Endothelial cell of umbilical vein (primary cell): Measurements from ENCODE around the gene ETFRF1. TPM values are rescaled to one million over a fixed set of nuclear protein-coding genes. Genes with fewer than 3 reads are reported as not detected.

ENCODE experiments used
- BruUV-seq: library from RNA; stranded (reverse); fragments of 400-500 nt; replicated peaks from 2 replicates; lab custom pipeline; 2021; lab: Mats Ljungman, UMichigan
- CTCF ChIA-PET: fragments of 300-600, 350-600 bp; sonication (Branson Sonifier 250); formaldehyde crosslinking; loops from one replicate; lab custom pipeline; 2021; ENCODE audit warnings: antibody characterized with exemption, inconsistent platforms; lab: Charles Lee
- POLR2A ChIA-PET: fragments of 300-600, 350-600 bp; sonication (Branson Sonifier 250); formaldehyde crosslinking; loops from one replicate; lab custom pipeline; 2021; ENCODE audit warnings: antibody characterized with exemption, inconsistent platforms; lab: Charles Lee
- DNase-seq: peaks from one replicate; pipeline ENCODE4 v3.0.0-alpha.2; 2011; ENCODE audit warnings: low read depth, low spot score
- FAIRE-seq: peaks from 2 replicates; lab custom pipeline; 2011; peaks lifted over from hg19 to GRCh38; lab: Jason Lieb, UNC
- H2AFZ ChIP-seq: 2 replicates; pipeline ENCODE4 v1.6.0; 2012; ENCODE audit warnings: low read depth, low read length, control low read depth, inconsistent platforms
- H3K27ac ChIP-seq: 2 replicates; pipeline ENCODE4 v1.5.1; 2011; ENCODE audit warnings: low read depth, mild to moderate bottlenecking, control low read depth, low read length, moderate library complexity; ENCODE audit not compliant: insufficient read depth
- H3K27me3 ChIP-seq, 2 experiments: 2 replicates each; pipeline versions ENCODE4 v1.6.0 to v1.6.1; 2011; ENCODE audit warnings: low read length in 2 of 2, mixed read lengths in 1 of 2; ENCODE audit not compliant: control insufficient read depth in 2 of 2, insufficient read depth in 2 of 2
- H3K36me3 ChIP-seq, 2 experiments: 2 replicates in 1 of 2; 3 replicates in 1 of 2; pipeline ENCODE4 v1.5.1; 2011; ENCODE audit warnings: low read length in 2 of 2, mild to moderate bottlenecking in 1 of 2, moderate library complexity in 1 of 2; ENCODE audit not compliant: control insufficient read depth in 2 of 2, insufficient read depth in 2 of 2; ENCODE audit errors: extremely low read depth in 1 of 2
- H3K4me1 ChIP-seq: 3 replicates; pipeline ENCODE4 v1.5.1; 2011; ENCODE audit warnings: mild to moderate bottlenecking, low read length; ENCODE audit not compliant: control insufficient read depth, insufficient read depth; ENCODE audit errors: extremely low read depth
- H3K4me2 ChIP-seq: 2 replicates; pipeline ENCODE4 v1.6.1; 2011; ENCODE audit warnings: low read length, control low read depth, mixed read lengths; ENCODE audit not compliant: insufficient read depth
- H3K4me3 ChIP-seq, 3 experiments: fragments of 200-600 bp in 1 of 3; sonication (generic), shearing (Covaris generic) in 1 of 3; replicated peaks in 1 of 3; 2 replicates each; pipeline ENCODE4 v1.5.1; 2011 to 2016; ENCODE audit warnings: control low read depth in 3 of 3, low read length in 3 of 3, mild to moderate bottlenecking in 2 of 3, inconsistent platforms in 1 of 3, low read depth in 1 of 3, moderate library complexity in 1 of 3; ENCODE audit not compliant: insufficient read depth in 1 of 3
- H3K79me2 ChIP-seq: 2 replicates; pipeline ENCODE4 v1.6.0; 2012; ENCODE audit warnings: low read length, inconsistent platforms; ENCODE audit not compliant: control insufficient read depth, insufficient read depth
- H3K9ac ChIP-seq: replicated peaks from 2 replicates; pipeline ENCODE3; 2011; ENCODE audit warnings: low read length, control low read depth; ENCODE audit not compliant: insufficient read depth; ENCODE audit errors: extremely low read depth
- H3K9me1 ChIP-seq: replicated peaks from 3 replicates; pipeline ENCODE4 v1.6.0; 2011; ENCODE audit warnings: mild to moderate bottlenecking, low read length; ENCODE audit not compliant: control insufficient read depth, insufficient read depth; ENCODE audit errors: extremely low read depth
- H3K9me3 ChIP-seq: replicated peaks from 2 replicates; pipeline ENCODE4 v1.5.1; 2012; ENCODE audit warnings: low read length, inconsistent platforms; ENCODE audit not compliant: control insufficient read depth, insufficient read depth
- H4K20me1 ChIP-seq: replicated peaks from 2 replicates; pipeline ENCODE3; 2011; ENCODE audit warnings: mild to moderate bottlenecking, low read length; ENCODE audit not compliant: control insufficient read depth, insufficient read depth; ENCODE audit errors: extremely low read depth
- FOS ChIP-seq: IDR thresholded peaks from 2 replicates; pipeline ENCODE4 v1.6.1; 2011; ENCODE audit warnings: mild to moderate bottlenecking, low read length, moderate library complexity, borderline replicate concordance; ENCODE audit not compliant: insufficient read depth
- JUN ChIP-seq: IDR thresholded peaks from 2 replicates; pipeline ENCODE4 v1.6.1; 2011; ENCODE audit warnings: borderline replicate concordance, low read depth; ENCODE audit not compliant: insufficient read length, insufficient read depth
- MYC ChIP-seq: IDR thresholded peaks from one replicate; pipeline ENCODE4 v1.6.1; 2011; ENCODE audit warnings: mild to moderate bottlenecking, low read depth, low read length
- POLR2A ChIP-seq: IDR thresholded peaks from 2 replicates; pipeline ENCODE4 v1.6.1; 2012; ENCODE audit warnings: low read depth, mild to moderate bottlenecking, control low read depth, low read length
- POLR2AphosphoS5 ChIP-seq: IDR thresholded peaks from 2 replicates; pipeline ENCODE4 v1.6.1; 2012; ENCODE audit warnings: low read depth, mild to moderate bottlenecking, control low read depth, low read length, moderate library complexity; ENCODE audit not compliant: insufficient read depth
- dilution Hi-C: fragments of 300-500 bp; cut with MboI; formaldehyde crosslinking; loops from one replicate; pipeline ENCODE4 v1.15.0; 2019; ENCODE audit warnings: low sequenced_read_pairs; ENCODE audit not compliant: extremely low pct_ligation_motif_present
- intact Hi-C: fragments of 100-400 bp; cut with micrococcal nuclease; formaldehyde crosslinking; loops from one replicate; pipeline ENCODE4 v1.10.0; 2022
- polyA plus RNA-seq, 4 experiments: library from polyadenylated mRNA; depleted of rRNA in 3 of 4; stranded (reverse) in 3 of 4; unstranded in 1 of 4; fragments of >200 nt; gene quantifications; 2 replicates each; pipeline versions ENCODE4 v1.2.1 to v1.2.3, GENCODE V29; 2011 to 2012; ENCODE audit warnings: missing spikeins in 1 of 4
- total RNA-seq: library from RNA; stranded (reverse); gene quantifications from 2 replicates; pipeline ENCODE4 v1.2.3, GENCODE V29; 2021
- TF ChIP-seq, protein P1 (sequence below), 2 donors: IDR thresholded peaks; 1 replicate in 1 of 2; 2 replicates in 1 of 2; pipeline ENCODE4 v1.5.1; 2011; ENCODE audit warnings: low read length in 2 of 2, mild to moderate bottlenecking in 2 of 2, moderate library complexity in 2 of 2, control low read depth in 1 of 2, inconsistent platforms in 1 of 2, low read depth in 1 of 2; ENCODE audit not compliant: insufficient read depth in 1 of 2; ENCODE audit errors: extremely low read depth in 1 of 2

The ETFRF1 gene
- total and polyA plus RNA-seq, 2 donors (not counting 3 experiments of a cell fraction or from before 2014, with no cell fraction given), result 6.9 to 10.6 TPM

DNA sequence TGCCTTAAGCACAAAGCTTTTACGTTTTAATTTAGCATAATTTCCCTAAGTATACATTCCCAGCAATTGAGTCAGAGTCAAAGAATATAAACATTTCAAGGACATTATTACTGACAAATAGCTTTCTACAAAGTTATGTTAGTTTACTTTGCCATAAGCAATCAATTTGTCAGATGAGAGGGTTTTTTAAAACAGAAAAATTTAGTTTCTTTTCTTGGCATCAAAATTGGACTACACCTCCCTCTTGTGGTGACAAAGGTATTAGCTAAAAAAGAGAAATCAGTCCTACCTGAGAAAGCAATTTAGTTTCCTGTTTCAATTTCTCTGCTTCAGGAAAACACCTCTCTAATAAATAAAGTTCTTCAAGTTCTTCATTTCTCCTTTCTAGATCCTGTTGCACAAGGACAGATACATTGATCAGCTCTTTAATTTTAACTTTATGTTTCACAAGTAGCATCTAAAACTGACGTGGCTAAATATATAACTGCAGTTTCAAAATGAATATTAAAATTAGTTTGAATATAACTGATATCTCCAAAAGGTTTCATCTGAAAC is 39.9 kb upstream of the ETFRF1 start:
- intact Hi-C loops, result loop anchor here (1.0 to 10.0 kb wide), 4 partner anchors 164 to 300 kb away; no protein-coding TSS in a partner anchor
- ChIA-PET CTCF (interaction anchor here (0.6 to 6.0 kb wide), 41 partner anchors 9 to 303 kb away, joined by 3 to 96 read pairs (median 4); partner anchors contain the start of genes DNAI7 and ETFRF1), POLR2A (interaction anchor here (0.6 kb wide), 1 partner anchor 234 kb away, joined by 3 read pairs; no protein-coding TSS in a partner anchor)
- BruUV-seq, result no TSS peak
- Histone ChIP-seq H3K27ac (no peak overlapping the region), H3K9ac (no peak overlapping the region), H3K4me1 (peaks cover 6% of the 10 kb centered on the region), H3K9me3 (no peaks in the 10 kb centered on the region), H2AFZ (peak overlapping the region; percentile 44), H3K4me3 (no peak overlapping the region), H3K79me2 (no peaks in the 10 kb centered on the region), H3K36me3 (no peaks in the 10 kb centered on the region), H3K4me2 (peak overlapping the region; percentile 31), H3K9me1 (no peaks in the 10 kb centered on the region), H3K27me3 (no peaks in the 10 kb centered on the region), H4K20me1 (no peaks in the 10 kb centered on the region)
- DNase-seq (peak; percentile 43), FAIRE-seq (peak; percentile 66)
- dilution Hi-C loops, result no loop called here
- no peak for TF ChIP-seq POLR2A
- TF ChIP-seq, protein P1, sequence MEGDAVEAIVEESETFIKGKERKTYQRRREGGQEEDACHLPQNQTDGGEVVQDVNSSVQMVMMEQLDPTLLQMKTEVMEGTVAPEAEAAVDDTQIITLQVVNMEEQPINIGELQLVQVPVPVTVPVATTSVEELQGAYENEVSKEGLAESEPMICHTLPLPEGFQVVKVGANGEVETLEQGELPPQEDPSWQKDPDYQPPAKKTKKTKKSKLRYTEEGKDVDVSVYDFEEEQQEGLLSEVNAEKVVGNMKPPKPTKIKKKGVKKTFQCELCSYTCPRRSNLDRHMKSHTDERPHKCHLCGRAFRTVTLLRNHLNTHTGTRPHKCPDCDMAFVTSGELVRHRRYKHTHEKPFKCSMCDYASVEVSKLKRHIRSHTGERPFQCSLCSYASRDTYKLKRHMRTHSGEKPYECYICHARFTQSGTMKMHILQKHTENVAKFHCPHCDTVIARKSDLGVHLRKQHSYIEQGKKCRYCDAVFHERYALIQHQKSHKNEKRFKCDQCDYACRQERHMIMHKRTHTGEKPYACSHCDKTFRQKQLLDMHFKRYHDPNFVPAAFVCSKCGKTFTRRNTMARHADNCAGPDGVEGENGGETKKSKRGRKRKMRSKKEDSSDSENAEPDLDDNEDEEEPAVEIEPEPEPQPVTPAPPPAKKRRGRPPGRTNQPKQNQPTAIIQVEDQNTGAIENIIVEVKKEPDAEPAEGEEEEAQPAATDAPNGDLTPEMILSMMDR (IDR thresholded peaks at IDR 0.05; ENCODE audit: extremely low read depth in 1 of 2, insufficient read depth in 1 of 2, low read depth in 1 of 2, low read length in 2 of 2), result peak; percentile 40 to 62

DNA sequence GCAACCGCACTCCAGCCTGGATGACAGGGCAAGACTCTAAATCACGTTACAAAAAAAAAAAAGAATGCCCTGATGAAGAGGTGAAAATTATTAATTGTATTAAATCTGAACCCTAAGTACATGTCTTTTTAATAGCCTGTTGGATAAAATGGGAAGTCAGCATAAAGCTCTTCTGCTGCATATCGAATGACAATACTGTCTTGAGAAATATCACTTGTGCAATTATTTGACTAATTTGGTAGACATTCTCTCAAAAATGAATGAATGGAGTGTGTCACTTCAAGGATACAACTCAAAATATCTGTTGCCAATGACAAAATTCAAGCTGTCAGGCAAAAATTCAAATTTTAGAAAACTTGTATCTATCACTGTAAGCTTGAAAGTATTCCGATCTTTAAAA is 39.0 kb upstream of the ETFRF1 start:
- Histone ChIP-seq H3K4me2 (no peak overlapping the region), H3K4me3 (no peak overlapping the region), H3K27me3 (peaks cover 0 to 2% of the 10 kb centered on the region in 2 experiments), H3K4me1 (peaks cover 6% of the 10 kb centered on the region), H3K79me2 (no peaks in the 10 kb centered on the region), H3K9ac (no peak overlapping the region), H3K36me3 (no peaks in the 10 kb centered on the region), H2AFZ (no peak overlapping the region), H3K9me3 (no peaks in the 10 kb centered on the region), H3K27ac (no peak overlapping the region), H4K20me1 (no peaks in the 10 kb centered on the region), H3K9me1 (no peaks in the 10 kb centered on the region)
- intact Hi-C loops (loop anchor here (10.0 kb wide), 1 partner anchor 301 kb away; no protein-coding TSS in a partner anchor), dilution Hi-C loops (no loop called here)
- CTCF ChIA-PET, result interaction anchor here (1.2 to 6.0 kb wide), 7 partner anchors 12 to 302 kb away, joined by 3 to 96 read pairs (median 6); no protein-coding TSS in a partner anchor
- no peak for DNase-seq
- POLR2A ChIA-PET, result interaction anchor here (0.6 kb wide), 1 partner anchor 424 kb away, joined by 3 read pairs; no protein-coding TSS in a partner anchor
- TF ChIP-seq JUN, result no peak
- TF ChIP-seq FOS, result no peak
- no peak for TF ChIP-seq MYC
- TF ChIP-seq POLR2A, result no peak
- TF ChIP-seq POLR2AphosphoS5, result no peak
- TF ChIP-seq, protein P1 (IDR thresholded peaks at IDR 0.05; ENCODE audit: extremely low read depth in 1 of 2, insufficient read depth in 1 of 2, low read depth in 1 of 2, low read length in 2 of 2), result no peak
- no TSS peak for BruUV-seq
- no peak for FAIRE-seq
